ENCODE measurements around the gene SLC11A2.
"Not testable (repeated sequence)": the region's sequence is repeated elsewhere in the genome, so short reads cannot be mapped to it uniquely, and the experiment has no call there.

The SLC11A2 gene

GRCh38 chr12:50947933-50948626 lies 78.1 kb downstream of the SLC11A2 start:
- ATAC-seq, result no peak

GRCh38 chr12:50937653-50938052 lies 88.5 kb downstream of the SLC11A2 start:
- ATAC-seq, result no peak

GRCh38 chr12:50936821-50937530 lies 89.2 kb downstream of the SLC11A2 start:
- no peak for ATAC-seq

- no peak for ATAC-seq
Observed at GRCh38 chr12:50934981-50935807, 91.0 kb downstream of the SLC11A2 start.

GRCh38 chr12:50934371-50934851 lies 91.8 kb downstream of the SLC11A2 start:
- no peak for ATAC-seq

- ATAC-seq, result no peak
Observed at GRCh38 chr12:50933459-50934124, 92.6 kb downstream of the SLC11A2 start.

- ATAC-seq, result peak in 1 of 2 donors; percentile 33
Observed at GRCh38 chr12:50932787-50933280, 93.3 kb downstream of the SLC11A2 start.

GRCh38 chr12:50930477-50930876 lies 95.7 kb downstream of the SLC11A2 start:
- ATAC-seq, result not testable (repeated sequence)

- no peak for ATAC-seq
Observed at GRCh38 chr12:50929831-50930230, 96.4 kb downstream of the SLC11A2 start.
